Mesothelial cell of epicardium (in vitro differentiated cells): ENCODE data around the gene LIMK2. TPM values are rescaled to one million over a fixed set of nuclear protein-coding genes. Genes with fewer than 3 reads are reported as not detected.
A peak's percentile ranks its signal among the peaks of the same experiment; 100 is the strongest.

ENCODE experiments used
- DNase-seq, 2 experiments: peaks; one replicate each; pipeline ENCODE4 v3.0.0; 2021; ENCODE audit warnings: low spot score in 2 of 2; ENCODE audit not compliant: unreplicated experiment in 2 of 2
- H3K27ac Mint-ChIP-seq: 2 replicates; pipeline ENCODE4 v1.8.0; 2021; ENCODE audit warnings: mixed read lengths
- H3K27me3 Mint-ChIP-seq: 2 replicates; pipeline ENCODE4 v1.8.0; 2021; ENCODE audit warnings: low read depth, mixed read lengths
- H3K36me3 Mint-ChIP-seq: 2 replicates; pipeline ENCODE4 v1.8.0; 2021; ENCODE audit warnings: mixed read lengths
- H3K4me1 Mint-ChIP-seq: 2 replicates; pipeline ENCODE4 v1.8.0; 2021; ENCODE audit warnings: mixed read lengths
- H3K4me3 Mint-ChIP-seq: 2 replicates; pipeline ENCODE4 v1.8.0; 2021; ENCODE audit warnings: mild to moderate bottlenecking, moderate library complexity, mixed read lengths
- H3K9me3 Mint-ChIP-seq: 2 replicates; pipeline ENCODE4 v1.8.0; 2021; ENCODE audit warnings: mixed read lengths
- CTCF ChIP-seq: fragments of 200-600 bp; sonication (generic); IDR thresholded peaks from one replicate; pipeline ENCODE4 v1.5.0; 2021; ENCODE audit warnings: antibody characterized with exemption; ENCODE audit not compliant: unreplicated experiment
- total RNA-seq: library from RNA; stranded (reverse); gene quantifications from 3 replicates; pipeline ENCODE4 v1.2.1, GENCODE V29; 2021

LIMK2 gene
- total RNA-seq, 1 donor from 2014 or later = 121 TPM

- TF ChIP-seq CTCF = no peak
- peaks cover 3% of the 10 kb centered on the region for H3K9me3 Mint-ChIP-seq
- H3K27me3 Mint-ChIP-seq = no peaks in the 10 kb centered on the region
- H3K4me1 Mint-ChIP-seq = peaks cover 11% of the 10 kb centered on the region
- no peak overlapping the region for H3K4me3 Mint-ChIP-seq
- no peak for DNase-seq
- H3K27ac Mint-ChIP-seq = peak overlapping the region; percentile 83
- peaks cover 13% of the 10 kb centered on the region for H3K36me3 Mint-ChIP-seq
Observed at GRCh38 chr22:31177420-31178162, 34.5 kb upstream of the LIMK2 start.

GRCh38 chr22:31178859-31179258 is 33.2 kb upstream of the LIMK2 start:
- peaks cover 3% of the 10 kb centered on the region for H3K9me3 Mint-ChIP-seq
- no peak overlapping the region for H3K4me3 Mint-ChIP-seq
- no peak for DNase-seq

GRCh38 chr22:31179345-31179744 is 32.8 kb upstream of the LIMK2 start:
- H3K27me3 Mint-ChIP-seq = no peaks in the 10 kb centered on the region
- peaks cover 17% of the 10 kb centered on the region for H3K36me3 Mint-ChIP-seq
- no peak for DNase-seq
- no peak for TF ChIP-seq CTCF
- H3K4me1 Mint-ChIP-seq = peaks cover 11% of the 10 kb centered on the region
- H3K4me3 Mint-ChIP-seq = no peak overlapping the region
- peaks cover 3% of the 10 kb centered on the region for H3K9me3 Mint-ChIP-seq
- H3K27ac Mint-ChIP-seq = no peak overlapping the region

More at GRCh38 chr22:31178859-31179258, 33.2 kb upstream of the LIMK2 start:
- H3K4me1 Mint-ChIP-seq = peaks cover 11% of the 10 kb centered on the region
- no peaks in the 10 kb centered on the region for H3K27me3 Mint-ChIP-seq
- H3K36me3 Mint-ChIP-seq = peaks cover 17% of the 10 kb centered on the region
- no peak overlapping the region for H3K27ac Mint-ChIP-seq
- TF ChIP-seq CTCF = no peak

- DNase-seq = no peak
- Mint-ChIP-seq H3K4me3 (no peak overlapping the region), H3K9me3 (peaks cover 3% of the 10 kb centered on the region), H3K4me1 (no peaks in the 10 kb centered on the region), H3K36me3 (peaks cover 33% of the 10 kb centered on the region), H3K27me3 (no peaks in the 10 kb centered on the region), H3K27ac (no peak overlapping the region)
- TF ChIP-seq CTCF = no peak
Observed at GRCh38 chr22:31184015-31184414, 28.1 kb upstream of the LIMK2 start.

GRCh38 chr22:31185056-31185455 is 27.0 kb upstream of the LIMK2 start:
- Mint-ChIP-seq H3K4me3 (no peak overlapping the region), H3K9me3 (peaks cover 3% of the 10 kb centered on the region), H3K36me3 (peaks cover 37% of the 10 kb centered on the region), H3K27ac (no peak overlapping the region), H3K27me3 (no peaks in the 10 kb centered on the region), H3K4me1 (no peaks in the 10 kb centered on the region)
- no peak for TF ChIP-seq CTCF
- DNase-seq = no peak
